22Rv1 (cell line): ENCODE results near the gene FKBP2.

Experiments
- H3K27ac ChIP-seq: fragments of 450-650 bp; 2 replicates; pipeline ENCODE4 v1.5.1; 2017
- ZFX ChIP-seq: fragments of 450-650 bp; IDR thresholded peaks from 2 replicates; pipeline ENCODE4 v1.6.1; 2017; ENCODE audit warnings: antibody characterized with exemption, borderline replicate concordance
- TF ChIP-seq, protein P1 (sequence below): fragments of 450-650 bp; IDR thresholded peaks from 2 replicates; pipeline ENCODE4 v1.5.1; 2017; ENCODE audit warnings: mild to moderate bottlenecking

Gene FKBP2

DNA sequence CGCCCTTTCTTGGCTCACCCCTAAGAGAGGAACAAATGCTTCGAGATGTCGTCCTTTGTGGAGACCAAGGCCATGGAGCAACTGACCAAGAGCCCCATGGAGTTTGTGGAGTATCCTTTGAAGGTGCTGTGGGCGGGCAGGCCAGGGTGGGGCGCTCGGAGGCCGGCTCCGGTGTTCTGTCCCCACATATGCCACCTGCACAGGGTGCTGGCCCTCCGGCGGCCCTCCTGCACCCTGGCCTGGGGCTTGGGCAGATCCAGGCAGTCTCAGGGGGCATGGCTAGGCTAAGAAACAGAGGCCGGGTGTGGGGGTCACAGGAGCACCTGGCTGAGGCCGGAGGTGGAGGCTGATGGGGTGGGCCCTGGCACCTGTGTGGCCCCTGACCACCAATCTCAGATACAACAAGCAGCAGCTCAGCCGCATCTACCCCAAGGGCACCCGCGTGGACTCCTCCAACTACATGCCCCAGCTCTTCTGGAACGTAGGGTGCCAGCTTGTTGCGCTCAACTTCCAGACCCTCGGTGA lies 20.7 kb downstream of the FKBP2 start:
- TF ChIP-seq, protein P1, sequence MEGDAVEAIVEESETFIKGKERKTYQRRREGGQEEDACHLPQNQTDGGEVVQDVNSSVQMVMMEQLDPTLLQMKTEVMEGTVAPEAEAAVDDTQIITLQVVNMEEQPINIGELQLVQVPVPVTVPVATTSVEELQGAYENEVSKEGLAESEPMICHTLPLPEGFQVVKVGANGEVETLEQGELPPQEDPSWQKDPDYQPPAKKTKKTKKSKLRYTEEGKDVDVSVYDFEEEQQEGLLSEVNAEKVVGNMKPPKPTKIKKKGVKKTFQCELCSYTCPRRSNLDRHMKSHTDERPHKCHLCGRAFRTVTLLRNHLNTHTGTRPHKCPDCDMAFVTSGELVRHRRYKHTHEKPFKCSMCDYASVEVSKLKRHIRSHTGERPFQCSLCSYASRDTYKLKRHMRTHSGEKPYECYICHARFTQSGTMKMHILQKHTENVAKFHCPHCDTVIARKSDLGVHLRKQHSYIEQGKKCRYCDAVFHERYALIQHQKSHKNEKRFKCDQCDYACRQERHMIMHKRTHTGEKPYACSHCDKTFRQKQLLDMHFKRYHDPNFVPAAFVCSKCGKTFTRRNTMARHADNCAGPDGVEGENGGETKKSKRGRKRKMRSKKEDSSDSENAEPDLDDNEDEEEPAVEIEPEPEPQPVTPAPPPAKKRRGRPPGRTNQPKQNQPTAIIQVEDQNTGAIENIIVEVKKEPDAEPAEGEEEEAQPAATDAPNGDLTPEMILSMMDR, result no peak
- no peak for TF ChIP-seq ZFX
- no peak overlapping the region for H3K27ac ChIP-seq

DNA sequence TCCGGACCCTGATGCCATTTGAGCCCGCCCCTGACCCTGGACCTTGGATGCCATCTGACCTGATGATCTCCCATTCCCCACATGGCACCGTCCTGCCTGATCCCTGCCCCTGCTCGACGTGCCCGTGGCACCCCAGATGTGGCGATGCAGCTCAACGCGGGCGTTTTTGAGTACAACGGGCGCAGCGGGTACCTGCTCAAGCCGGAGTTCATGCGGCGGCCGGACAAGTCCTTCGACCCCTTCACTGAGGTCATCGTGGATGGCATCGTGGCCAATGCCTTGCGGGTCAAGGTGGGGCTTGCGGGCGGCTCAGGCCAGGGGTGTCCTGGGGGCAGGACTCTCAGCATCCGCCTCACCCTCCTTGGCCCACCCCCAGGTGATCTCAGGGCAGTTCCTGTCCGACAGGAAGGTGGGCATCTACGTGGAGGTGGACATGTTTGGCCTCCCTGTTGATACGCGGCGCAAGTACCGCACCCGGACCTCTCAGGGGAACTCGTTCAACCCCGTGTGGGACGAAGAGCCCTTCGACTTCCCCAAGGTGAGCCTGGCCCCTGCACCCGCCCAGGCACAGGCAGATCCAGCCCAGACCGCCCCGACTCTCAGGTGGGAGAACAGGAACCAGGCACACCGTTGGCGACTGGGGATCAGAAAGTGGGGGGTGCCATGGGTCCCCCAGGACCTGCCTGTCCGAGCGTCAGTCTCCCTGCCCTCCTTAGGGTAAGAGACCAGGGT lies 21.5 kb downstream of the FKBP2 start:
- TF ChIP-seq, protein P1, result no peak
- no peak for TF ChIP-seq ZFX
- H3K27ac ChIP-seq, result no peak overlapping the region

DNA sequence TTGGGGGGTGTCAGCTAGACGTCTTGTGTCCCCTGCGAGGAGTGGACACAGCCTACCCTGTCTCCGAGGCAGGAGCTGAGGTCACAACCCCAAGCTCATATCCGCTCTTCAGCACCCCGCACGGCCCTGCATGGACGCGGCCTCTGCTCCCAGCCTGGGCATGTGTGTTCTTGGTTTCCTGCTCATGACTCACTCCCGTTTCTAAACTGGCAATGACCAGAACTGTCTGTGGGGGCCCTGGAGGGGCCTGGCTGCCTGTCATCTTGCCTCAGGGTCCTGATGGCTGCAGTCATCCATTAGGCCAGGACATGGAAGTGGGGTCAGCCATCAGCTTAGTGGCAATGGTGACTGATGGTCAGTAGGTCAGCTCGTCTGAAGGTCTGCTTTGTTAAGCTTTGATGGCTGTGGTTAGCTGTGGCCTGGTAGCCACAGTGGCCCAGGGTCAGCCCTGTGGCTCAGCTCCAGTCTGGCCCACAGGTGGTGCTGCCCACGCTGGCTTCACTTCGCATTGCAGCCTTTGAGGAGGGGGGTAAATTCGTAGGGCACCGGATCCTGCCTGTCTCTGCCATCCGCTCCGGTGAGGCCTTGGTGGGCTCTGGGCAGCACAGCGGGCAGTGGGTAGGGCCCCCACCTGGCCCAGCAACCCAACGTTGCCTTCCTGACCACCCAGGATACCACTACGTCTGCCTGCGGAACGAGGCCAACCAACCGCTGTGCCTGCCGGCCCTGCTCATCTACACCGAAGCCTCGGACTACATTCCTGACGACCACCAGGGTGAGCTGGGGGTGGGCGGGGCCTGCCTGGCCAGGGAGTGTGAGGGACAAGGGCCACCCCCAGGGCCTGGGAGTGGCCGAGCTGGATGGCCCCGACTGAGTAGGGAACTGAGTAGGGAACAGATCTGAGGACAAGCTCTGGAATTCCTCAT lies 22.4 kb downstream of the FKBP2 start:
- no peak overlapping the region for H3K27ac ChIP-seq
- TF ChIP-seq, protein P1, result no peak
- TF ChIP-seq ZFX, result no peak

DNA sequence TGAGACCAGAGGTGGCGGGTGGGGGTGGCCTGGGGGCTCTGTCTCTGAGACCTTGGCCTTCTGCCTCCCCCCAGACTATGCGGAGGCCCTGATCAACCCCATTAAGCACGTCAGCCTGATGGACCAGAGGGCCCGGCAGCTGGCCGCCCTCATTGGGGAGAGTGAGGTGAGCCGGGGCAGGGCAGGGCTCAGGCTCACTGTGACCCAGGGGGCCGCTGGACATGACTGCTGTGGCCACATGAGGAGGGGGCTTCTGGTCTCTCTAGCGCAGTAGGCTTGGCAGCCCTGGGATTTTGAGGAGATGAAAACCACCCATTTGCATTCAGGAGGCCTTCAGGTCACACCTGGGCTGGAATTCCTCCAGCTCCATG lies 23.0 kb downstream of the FKBP2 start:
- TF ChIP-seq ZFX, result no peak
- TF ChIP-seq, protein P1, result no peak

DNA sequence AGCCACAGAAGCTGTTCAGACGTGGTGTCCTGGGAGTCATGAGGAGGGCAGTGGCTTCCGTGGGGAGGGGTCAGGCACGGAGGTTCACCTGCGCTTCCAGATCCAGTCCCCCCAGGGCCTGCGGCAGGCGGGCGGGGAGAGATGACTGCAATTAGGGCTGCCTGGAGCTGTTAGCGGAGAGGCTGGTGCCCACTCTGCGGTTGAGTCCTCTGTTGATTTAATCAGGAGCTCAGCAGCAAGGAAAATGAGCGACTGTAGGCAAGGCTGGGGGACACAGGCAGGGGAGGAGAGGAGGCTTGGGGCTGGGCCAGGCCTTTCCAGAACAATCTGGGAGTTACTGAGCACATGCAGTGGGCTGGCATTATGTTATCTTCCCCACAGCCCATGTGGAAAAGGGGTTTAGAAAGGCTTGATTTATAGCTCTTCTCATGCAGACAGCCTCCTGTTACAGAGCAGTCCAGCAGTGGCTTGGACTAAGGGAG lies 23.5 kb downstream of the FKBP2 start:
- H3K27ac ChIP-seq, result no peak overlapping the region
- no peak for TF ChIP-seq ZFX
- TF ChIP-seq, protein P1, result no peak

More for the DNA sequence above, 23.0 kb downstream of the FKBP2 start:
- H3K27ac ChIP-seq, result no peak overlapping the region

DNA sequence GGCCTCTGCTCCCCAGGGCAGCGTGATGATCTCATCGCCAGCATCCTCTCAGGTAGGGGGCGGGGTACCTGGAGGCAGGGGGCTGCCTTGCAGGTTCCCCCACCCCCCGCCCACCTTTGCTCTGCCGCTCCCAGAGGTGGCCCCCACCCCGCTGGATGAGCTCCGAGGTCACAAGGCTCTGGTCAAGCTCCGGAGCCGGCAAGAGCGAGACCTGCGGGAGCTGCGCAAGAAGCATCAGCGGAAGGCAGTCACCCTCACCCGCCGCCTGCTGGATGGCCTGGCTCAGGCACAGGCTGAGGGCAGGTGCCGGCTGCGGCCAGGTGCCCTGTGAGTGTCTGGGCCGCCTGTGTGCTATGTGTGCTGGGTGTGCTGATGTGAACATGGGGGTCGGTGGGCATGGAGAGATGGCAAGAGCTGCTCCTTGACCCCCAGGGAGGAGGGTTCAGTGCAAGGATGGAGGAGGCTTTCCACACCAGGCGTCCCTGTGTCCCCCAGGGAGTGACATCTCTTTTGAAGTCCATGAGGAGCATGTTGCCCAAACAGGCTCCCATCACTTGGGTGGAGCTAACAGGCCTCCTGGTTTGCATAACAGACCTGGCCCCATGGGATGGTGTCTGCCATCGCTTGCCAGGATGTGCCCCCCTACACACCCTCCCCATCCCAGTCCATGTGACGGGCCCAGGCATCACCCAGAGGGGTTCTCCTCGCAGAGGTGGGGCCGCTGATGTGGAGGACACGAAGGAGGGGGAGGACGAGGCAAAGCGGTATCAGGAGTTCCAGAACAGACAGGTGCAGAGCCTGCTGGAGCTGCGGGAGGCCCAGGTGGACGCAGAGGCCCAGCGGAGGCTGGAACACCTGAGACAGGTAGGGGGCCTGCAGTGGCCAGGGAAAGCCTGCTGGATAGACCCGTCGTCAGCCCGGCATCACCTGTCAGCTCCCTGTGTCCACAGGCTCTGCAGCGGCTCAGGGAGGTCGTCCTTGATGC lies 24.6 kb downstream of the FKBP2 start:
- no peak overlapping the region for H3K27ac ChIP-seq
- TF ChIP-seq, protein P1, result no peak
- no peak for TF ChIP-seq ZFX
